ENCODE measurements around the gene DMC1.

DNA sequence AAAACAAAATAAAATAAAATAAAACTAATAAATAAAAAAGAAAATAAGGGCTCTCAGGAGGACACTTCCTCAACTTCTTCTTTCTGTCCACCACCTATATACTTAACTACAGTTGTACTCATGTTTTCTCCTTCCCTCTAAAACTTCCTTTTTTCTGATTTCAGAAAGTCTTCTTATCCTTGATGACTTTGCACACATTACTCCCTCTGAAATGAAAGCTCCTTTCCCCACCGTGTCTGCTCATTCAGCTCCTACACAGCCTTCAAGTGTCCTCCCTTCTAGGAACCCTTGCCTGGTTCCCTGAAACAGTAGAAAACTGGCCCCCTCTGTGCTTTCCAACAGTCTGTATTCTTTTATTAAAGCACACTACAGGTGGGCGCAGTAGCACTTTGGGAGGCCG, 45.6 kb downstream of the DMC1 start:
- TF ChIP-seq, protein P1, sequence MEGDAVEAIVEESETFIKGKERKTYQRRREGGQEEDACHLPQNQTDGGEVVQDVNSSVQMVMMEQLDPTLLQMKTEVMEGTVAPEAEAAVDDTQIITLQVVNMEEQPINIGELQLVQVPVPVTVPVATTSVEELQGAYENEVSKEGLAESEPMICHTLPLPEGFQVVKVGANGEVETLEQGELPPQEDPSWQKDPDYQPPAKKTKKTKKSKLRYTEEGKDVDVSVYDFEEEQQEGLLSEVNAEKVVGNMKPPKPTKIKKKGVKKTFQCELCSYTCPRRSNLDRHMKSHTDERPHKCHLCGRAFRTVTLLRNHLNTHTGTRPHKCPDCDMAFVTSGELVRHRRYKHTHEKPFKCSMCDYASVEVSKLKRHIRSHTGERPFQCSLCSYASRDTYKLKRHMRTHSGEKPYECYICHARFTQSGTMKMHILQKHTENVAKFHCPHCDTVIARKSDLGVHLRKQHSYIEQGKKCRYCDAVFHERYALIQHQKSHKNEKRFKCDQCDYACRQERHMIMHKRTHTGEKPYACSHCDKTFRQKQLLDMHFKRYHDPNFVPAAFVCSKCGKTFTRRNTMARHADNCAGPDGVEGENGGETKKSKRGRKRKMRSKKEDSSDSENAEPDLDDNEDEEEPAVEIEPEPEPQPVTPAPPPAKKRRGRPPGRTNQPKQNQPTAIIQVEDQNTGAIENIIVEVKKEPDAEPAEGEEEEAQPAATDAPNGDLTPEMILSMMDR (conservative IDR thresholded peaks at IDR 0.05; ENCODE audit: low read depth, low read length) = no peak
- TF ChIP-seq RAD21 (IDR thresholded peaks at IDR 0.05; ENCODE audit: low read length) (no peak), MAFK (IDR thresholded peaks at IDR 0.05; ENCODE audit: low read depth, low read length) (no peak), POLR2A (IDR thresholded peaks at IDR 0.05; ENCODE audit: low read depth, low read length) (no peak), FOS (IDR thresholded peaks at IDR 0.05; ENCODE audit: low read depth, low read length) (no peak), RFX5 (IDR thresholded peaks at IDR 0.05; ENCODE audit: low read depth, low read length) (no peak), BHLHE40 (IDR thresholded peaks at IDR 0.05; ENCODE audit: low read depth, low read length) (no peak), CEBPB (IDR thresholded peaks at IDR 0.05; ENCODE audit: low read depth, low read length) (no peak)
